Measurements from ENCODE around the gene ICAM1. TPM values are rescaled to one million over a fixed set of nuclear protein-coding genes. Genes with fewer than 3 reads are reported as not detected.

ICAM1 gene
- total and polyA plus RNA-seq, 2 of the 13 experiments (the other 11 are each of a cell fraction or from before 2014, with no cell fraction given) = 37.9 to 98.4 TPM

GRCh38 chr19:10230173-10230860 lies 40.6 kb upstream of the ICAM1 start (continued):
- TF ChIP-seq PRDM15 (CRISPR knock-in tag; IDR thresholded peaks at IDR 0.05) (no peak), ZNF713 (CRISPR knock-in tag; IDR thresholded peaks at IDR 0.05) (no peak), ZNF83 (CRISPR knock-in tag; IDR thresholded peaks at IDR 0.05; ENCODE audit: borderline replicate concordance) (no peak), KLF15 (CRISPR knock-in tag; IDR thresholded peaks at IDR 0.05; ENCODE audit: borderline replicate concordance) (0 out of 2 replicates have a peak, but pooled peaks have one; percentile 30), KAT7 (CRISPR knock-in tag; IDR thresholded peaks at IDR 0.05; ENCODE audit: borderline replicate concordance) (no peak), ZFP36L1 (CRISPR knock-in tag; IDR thresholded peaks at IDR 0.05) (no peak), ZNF256 (CRISPR knock-in tag; conservative IDR thresholded peaks at IDR 0.05) (no peak), ATF3 (CRISPR knock-in tag; IDR thresholded peaks at IDR 0.05) (no peak), NFIC (IDR thresholded peaks at IDR 0.05; ENCODE audit: low read length) (no peak), ZC3H4 (CRISPR knock-in tag; IDR thresholded peaks at IDR 0.05; ENCODE audit: borderline replicate concordance) (no peak), ZNF619 (CRISPR knock-in tag; IDR thresholded peaks at IDR 0.05) (no peak), MTERF4 (CRISPR knock-in tag; IDR thresholded peaks at IDR 0.05) (no peak), TEAD3 (CRISPR knock-in tag; optimal IDR thresholded peaks at IDR 0.05; ENCODE audit: borderline replicate concordance) (peak; percentile 19), REPIN1 (CRISPR knock-in tag; IDR thresholded peaks at IDR 0.05; ENCODE audit: borderline replicate concordance, low read depth) (no peak), TBP (CRISPR knock-in tag; IDR thresholded peaks at IDR 0.05) (no peak), ZNF629 (CRISPR knock-in tag; conservative IDR thresholded peaks at IDR 0.05) (no peak), DPF2 (CRISPR knock-in tag; IDR thresholded peaks at IDR 0.05; ENCODE audit: borderline replicate concordance, low read depth) (no peak)

Data from HepG2 (cell line).